ENCODE data around the gene MAST4. TPM values are rescaled to one million over a fixed set of nuclear protein-coding genes. Genes with fewer than 3 reads are reported as not detected.

MAST4 gene
- total and polyA plus RNA-seq, 2 of the 8 experiments (the other 6 are each of a cell fraction or from before 2014, with no cell fraction given), result 1.5 to 2.6 TPM

DNA sequence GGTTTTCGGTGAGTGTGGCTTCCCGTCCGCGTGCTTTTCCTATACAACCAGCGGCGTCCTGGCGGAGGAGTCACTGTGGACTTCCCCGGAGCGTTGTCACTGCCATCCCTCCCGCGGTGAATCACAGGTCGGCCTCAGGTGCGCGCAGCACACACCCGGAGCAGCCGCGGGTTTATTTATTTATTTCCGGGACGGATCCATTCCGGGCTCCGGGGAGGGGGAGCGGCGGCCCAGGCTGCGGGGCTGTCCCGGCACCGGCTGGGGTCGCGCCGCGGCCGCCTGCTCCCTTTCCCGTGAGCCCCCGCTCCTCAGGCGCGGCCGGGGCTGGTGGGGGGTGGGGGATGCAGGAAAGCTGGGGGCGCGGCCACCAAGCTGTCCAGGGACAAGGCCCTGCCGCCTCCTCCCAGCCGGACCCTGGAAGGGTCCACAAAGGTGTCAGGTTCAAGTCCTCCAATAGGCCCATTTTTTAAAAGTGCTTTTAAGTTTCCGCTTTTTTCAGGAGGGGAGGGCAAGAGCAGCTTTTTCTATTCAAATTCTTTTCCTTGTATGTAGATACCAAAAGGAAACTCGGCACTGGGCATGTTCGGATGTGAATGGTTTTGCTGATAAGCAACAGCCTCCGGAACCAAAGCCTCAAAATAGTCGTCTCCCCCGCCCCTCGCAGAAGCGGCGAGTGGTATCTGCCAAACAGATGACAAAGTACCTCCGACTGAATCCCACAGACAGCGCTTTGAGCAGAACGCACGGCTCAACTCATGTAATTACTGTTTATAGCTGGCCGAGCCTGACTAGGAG is 407.9 kb downstream of the MAST4 start (continued):
- no peak for TF ChIP-seq SAP30 (IDR thresholded peaks at IDR 0.05; ENCODE audit: insufficient read depth, insufficient replicate concordance, low read length)
- TF ChIP-seq, protein P1, sequence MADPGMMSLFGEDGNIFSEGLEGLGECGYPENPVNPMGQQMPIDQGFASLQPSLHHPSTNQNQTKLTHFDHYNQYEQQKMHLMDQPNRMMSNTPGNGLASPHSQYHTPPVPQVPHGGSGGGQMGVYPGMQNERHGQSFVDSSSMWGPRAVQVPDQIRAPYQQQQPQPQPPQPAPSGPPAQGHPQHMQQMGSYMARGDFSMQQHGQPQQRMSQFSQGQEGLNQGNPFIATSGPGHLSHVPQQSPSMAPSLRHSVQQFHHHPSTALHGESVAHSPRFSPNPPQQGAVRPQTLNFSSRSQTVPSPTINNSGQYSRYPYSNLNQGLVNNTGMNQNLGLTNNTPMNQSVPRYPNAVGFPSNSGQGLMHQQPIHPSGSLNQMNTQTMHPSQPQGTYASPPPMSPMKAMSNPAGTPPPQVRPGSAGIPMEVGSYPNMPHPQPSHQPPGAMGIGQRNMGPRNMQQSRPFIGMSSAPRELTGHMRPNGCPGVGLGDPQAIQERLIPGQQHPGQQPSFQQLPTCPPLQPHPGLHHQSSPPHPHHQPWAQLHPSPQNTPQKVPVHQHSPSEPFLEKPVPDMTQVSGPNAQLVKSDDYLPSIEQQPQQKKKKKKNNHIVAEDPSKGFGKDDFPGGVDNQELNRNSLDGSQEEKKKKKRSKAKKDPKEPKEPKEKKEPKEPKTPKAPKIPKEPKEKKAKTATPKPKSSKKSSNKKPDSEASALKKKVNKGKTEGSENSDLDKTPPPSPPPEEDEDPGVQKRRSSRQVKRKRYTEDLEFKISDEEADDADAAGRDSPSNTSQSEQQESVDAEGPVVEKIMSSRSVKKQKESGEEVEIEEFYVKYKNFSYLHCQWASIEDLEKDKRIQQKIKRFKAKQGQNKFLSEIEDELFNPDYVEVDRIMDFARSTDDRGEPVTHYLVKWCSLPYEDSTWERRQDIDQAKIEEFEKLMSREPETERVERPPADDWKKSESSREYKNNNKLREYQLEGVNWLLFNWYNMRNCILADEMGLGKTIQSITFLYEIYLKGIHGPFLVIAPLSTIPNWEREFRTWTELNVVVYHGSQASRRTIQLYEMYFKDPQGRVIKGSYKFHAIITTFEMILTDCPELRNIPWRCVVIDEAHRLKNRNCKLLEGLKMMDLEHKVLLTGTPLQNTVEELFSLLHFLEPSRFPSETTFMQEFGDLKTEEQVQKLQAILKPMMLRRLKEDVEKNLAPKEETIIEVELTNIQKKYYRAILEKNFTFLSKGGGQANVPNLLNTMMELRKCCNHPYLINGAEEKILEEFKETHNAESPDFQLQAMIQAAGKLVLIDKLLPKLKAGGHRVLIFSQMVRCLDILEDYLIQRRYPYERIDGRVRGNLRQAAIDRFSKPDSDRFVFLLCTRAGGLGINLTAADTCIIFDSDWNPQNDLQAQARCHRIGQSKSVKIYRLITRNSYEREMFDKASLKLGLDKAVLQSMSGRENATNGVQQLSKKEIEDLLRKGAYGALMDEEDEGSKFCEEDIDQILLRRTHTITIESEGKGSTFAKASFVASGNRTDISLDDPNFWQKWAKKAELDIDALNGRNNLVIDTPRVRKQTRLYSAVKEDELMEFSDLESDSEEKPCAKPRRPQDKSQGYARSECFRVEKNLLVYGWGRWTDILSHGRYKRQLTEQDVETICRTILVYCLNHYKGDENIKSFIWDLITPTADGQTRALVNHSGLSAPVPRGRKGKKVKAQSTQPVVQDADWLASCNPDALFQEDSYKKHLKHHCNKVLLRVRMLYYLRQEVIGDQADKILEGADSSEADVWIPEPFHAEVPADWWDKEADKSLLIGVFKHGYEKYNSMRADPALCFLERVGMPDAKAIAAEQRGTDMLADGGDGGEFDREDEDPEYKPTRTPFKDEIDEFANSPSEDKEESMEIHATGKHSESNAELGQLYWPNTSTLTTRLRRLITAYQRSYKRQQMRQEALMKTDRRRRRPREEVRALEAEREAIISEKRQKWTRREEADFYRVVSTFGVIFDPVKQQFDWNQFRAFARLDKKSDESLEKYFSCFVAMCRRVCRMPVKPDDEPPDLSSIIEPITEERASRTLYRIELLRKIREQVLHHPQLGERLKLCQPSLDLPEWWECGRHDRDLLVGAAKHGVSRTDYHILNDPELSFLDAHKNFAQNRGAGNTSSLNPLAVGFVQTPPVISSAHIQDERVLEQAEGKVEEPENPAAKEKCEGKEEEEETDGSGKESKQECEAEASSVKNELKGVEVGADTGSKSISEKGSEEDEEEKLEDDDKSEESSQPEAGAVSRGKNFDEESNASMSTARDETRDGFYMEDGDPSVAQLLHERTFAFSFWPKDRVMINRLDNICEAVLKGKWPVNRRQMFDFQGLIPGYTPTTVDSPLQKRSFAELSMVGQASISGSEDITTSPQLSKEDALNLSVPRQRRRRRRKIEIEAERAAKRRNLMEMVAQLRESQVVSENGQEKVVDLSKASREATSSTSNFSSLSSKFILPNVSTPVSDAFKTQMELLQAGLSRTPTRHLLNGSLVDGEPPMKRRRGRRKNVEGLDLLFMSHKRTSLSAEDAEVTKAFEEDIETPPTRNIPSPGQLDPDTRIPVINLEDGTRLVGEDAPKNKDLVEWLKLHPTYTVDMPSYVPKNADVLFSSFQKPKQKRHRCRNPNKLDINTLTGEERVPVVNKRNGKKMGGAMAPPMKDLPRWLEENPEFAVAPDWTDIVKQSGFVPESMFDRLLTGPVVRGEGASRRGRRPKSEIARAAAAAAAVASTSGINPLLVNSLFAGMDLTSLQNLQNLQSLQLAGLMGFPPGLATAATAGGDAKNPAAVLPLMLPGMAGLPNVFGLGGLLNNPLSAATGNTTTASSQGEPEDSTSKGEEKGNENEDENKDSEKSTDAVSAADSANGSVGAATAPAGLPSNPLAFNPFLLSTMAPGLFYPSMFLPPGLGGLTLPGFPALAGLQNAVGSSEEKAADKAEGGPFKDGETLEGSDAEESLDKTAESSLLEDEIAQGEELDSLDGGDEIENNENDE (IDR thresholded peaks at IDR 0.05; ENCODE audit: insufficient replicate concordance, low read length), result no peak
- no peak for TF ChIP-seq JUN (IDR thresholded peaks at IDR 0.05; ENCODE audit: low read depth, low read length)
- TF ChIP-seq ATF2 (IDR thresholded peaks at IDR 0.05; ENCODE audit: low read length), result no peak
- TF ChIP-seq RNF2 (IDR thresholded peaks at IDR 0.05; ENCODE audit: borderline replicate concordance, low read depth, low read length, missing control alignments, poor library complexity, severe bottlenecking), result no peak
- TF ChIP-seq TCF12 (IDR thresholded peaks at IDR 0.05; ENCODE audit: low read depth, low read length), result no peak
- peak; percentile 27; the same call in 1 of the 2 replicates for TF ChIP-seq PHF8 (conservative IDR thresholded peaks at IDR 0.05; ENCODE audit: low read depth, low read length)

Data from H1 (cell line).